DOHH2 (cell line): ENCODE measurements around the gene ZNF296.

ENCODE experiments used
- H3F3A ChIP-seq: fragments of 200-600 bp; sonication (generic), shearing (Covaris generic); 2 replicates; pipeline ENCODE4 v1.6.0; 2016; ENCODE audit warnings: antibody characterized with exemption, mild to moderate bottlenecking; ENCODE audit not compliant: control insufficient read depth, insufficient read depth
- H3K27ac ChIP-seq: fragments of 200-600 bp; sonication (generic); 2 replicates; pipeline ENCODE4 v1.5.1; 2014; ENCODE audit warnings: low read depth, mild to moderate bottlenecking, low read length, moderate library complexity
- H3K27me3 ChIP-seq: fragments of 200-600 bp; sonication (generic); 2 replicates; pipeline ENCODE4 v1.6.1; 2014; ENCODE audit warnings: mild to moderate bottlenecking, low read length, mixed read lengths; ENCODE audit not compliant: control insufficient read depth
- H3K36me3 ChIP-seq: fragments of 200-600 bp; sonication (generic); 2 replicates; pipeline ENCODE4 v1.6.1; 2014; ENCODE audit warnings: mild to moderate bottlenecking, low read length, moderate library complexity, mixed read lengths; ENCODE audit not compliant: control insufficient read depth
- H3K4me1 ChIP-seq: fragments of 200-600 bp; sonication (generic); 2 replicates; pipeline ENCODE4 v1.6.1; 2014; ENCODE audit warnings: mild to moderate bottlenecking, low read length, mixed read lengths; ENCODE audit not compliant: control insufficient read depth
- H3K4me2 ChIP-seq: fragments of 200-600 bp; sonication (generic); 2 replicates; pipeline ENCODE4 v1.6.0; 2014; ENCODE audit warnings: mild to moderate bottlenecking, low read length, moderate library complexity
- H3K4me3 ChIP-seq: fragments of 200-600 bp; sonication (generic); 2 replicates; pipeline ENCODE4 v1.5.1; 2014; ENCODE audit warnings: mild to moderate bottlenecking, low read length, mixed read lengths
- H3K79me2 ChIP-seq: fragments of 200-600 bp; sonication (generic); 2 replicates; pipeline ENCODE4 v1.6.1; 2014; ENCODE audit warnings: mild to moderate bottlenecking, low read length, mixed read lengths; ENCODE audit not compliant: control insufficient read depth
- H3K9me2 ChIP-seq: fragments of 200-600 bp; sonication (generic); replicated peaks from 2 replicates; pipeline ENCODE4 v1.6.1; 2014; ENCODE audit warnings: mild to moderate bottlenecking, low read length, mixed read lengths; ENCODE audit not compliant: control insufficient read depth
- H3K9me3 ChIP-seq: fragments of 200-600 bp; sonication (generic); 2 replicates; pipeline ENCODE4 v1.6.1; 2014; ENCODE audit warnings: antibody characterized with exemption, low read length, mixed read lengths; ENCODE audit not compliant: control insufficient read depth, insufficient read depth
- H4K20me1 ChIP-seq: fragments of 200-600 bp; sonication (generic); 2 replicates; pipeline ENCODE4 v1.6.0; 2014; ENCODE audit warnings: low read depth, mild to moderate bottlenecking, antibody characterized with exemption, low read length, moderate library complexity; ENCODE audit not compliant: control insufficient read depth, insufficient read depth
- EZH2phosphoT487 ChIP-seq: fragments of 200-600 bp; sonication (generic); IDR thresholded peaks from 2 replicates; pipeline ENCODE4 v1.6.1; 2017; ENCODE audit warnings: borderline replicate concordance, mild to moderate bottlenecking, antibody characterized with exemption, low read length, moderate library complexity, mixed read lengths
- TF ChIP-seq, protein P1 (sequence below): fragments of 200-600 bp; sonication (generic); IDR thresholded peaks from one replicate; pipeline ENCODE4 v1.5.1; 2014; ENCODE audit warnings: antibody characterized with exemption, mild to moderate bottlenecking, low read depth, low read length; ENCODE audit not compliant: poor library complexity, severe bottlenecking

The ZNF296 gene

DNA sequence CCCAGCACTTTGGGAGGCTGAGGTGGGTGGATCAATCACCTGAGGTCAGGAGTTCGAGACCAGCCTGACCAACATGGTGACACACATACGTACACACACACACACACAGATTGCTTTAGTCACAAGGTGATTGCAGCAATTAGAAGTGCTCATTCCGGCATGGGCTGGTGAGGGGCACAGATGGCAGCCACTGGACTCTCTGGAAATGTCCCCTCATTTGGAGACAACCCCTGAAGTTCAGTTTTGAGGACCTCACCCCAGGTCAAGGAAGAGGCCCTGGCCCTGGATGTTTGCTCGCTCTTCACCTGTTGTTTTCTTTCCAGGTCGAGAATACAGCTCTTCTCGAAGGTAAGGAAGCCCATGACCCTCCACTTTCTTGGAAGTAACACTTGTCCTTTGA lies 6.1 kb downstream of the ZNF296 start:
- H3K27me3 ChIP-seq = no peaks in the 10 kb centered on the region
- no peaks in the 10 kb centered on the region for H3K9me2 ChIP-seq
- H4K20me1 ChIP-seq = peaks cover 14% of the 10 kb centered on the region
- no peaks in the 10 kb centered on the region for H3K9me3 ChIP-seq
- H3K79me2 ChIP-seq = peaks cover 55% of the 10 kb centered on the region
- no peak overlapping the region for H3K4me3 ChIP-seq
- H3K27ac ChIP-seq = peak overlapping the region; percentile 5; the same call in 1 of the 2 replicates
- H3K36me3 ChIP-seq = peaks cover 84% of the 10 kb centered on the region
- peaks cover 22% of the 10 kb centered on the region for H3F3A ChIP-seq
- peaks cover 49% of the 10 kb centered on the region for H3K4me1 ChIP-seq
- H3K4me2 ChIP-seq = no peak overlapping the region
- TF ChIP-seq, protein P1, sequence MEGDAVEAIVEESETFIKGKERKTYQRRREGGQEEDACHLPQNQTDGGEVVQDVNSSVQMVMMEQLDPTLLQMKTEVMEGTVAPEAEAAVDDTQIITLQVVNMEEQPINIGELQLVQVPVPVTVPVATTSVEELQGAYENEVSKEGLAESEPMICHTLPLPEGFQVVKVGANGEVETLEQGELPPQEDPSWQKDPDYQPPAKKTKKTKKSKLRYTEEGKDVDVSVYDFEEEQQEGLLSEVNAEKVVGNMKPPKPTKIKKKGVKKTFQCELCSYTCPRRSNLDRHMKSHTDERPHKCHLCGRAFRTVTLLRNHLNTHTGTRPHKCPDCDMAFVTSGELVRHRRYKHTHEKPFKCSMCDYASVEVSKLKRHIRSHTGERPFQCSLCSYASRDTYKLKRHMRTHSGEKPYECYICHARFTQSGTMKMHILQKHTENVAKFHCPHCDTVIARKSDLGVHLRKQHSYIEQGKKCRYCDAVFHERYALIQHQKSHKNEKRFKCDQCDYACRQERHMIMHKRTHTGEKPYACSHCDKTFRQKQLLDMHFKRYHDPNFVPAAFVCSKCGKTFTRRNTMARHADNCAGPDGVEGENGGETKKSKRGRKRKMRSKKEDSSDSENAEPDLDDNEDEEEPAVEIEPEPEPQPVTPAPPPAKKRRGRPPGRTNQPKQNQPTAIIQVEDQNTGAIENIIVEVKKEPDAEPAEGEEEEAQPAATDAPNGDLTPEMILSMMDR = no peak
- no peak for TF ChIP-seq EZH2phosphoT487

DNA sequence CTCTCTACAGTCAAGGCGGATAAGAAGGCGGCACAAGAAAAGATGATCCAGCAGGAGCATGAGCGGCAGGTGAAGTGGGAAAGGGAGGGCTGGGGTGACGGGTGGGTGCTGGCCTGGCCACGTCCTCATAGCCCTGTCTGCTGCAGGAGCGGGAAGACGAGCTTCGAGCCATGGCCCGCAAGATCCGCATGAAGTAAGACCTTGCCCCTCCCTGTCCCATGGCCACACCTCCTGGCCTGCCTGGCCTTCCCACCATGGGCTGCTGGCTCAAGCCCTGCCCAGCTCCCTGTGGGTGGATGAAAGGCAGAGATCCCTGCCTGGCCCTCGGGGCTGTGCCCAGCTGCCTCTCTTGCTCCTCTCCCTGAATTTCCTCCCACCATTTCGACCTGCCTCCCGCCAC lies 7.2 kb downstream of the ZNF296 start:
- no peaks in the 10 kb centered on the region for H3K9me2 ChIP-seq
- H3K4me1 ChIP-seq = peaks cover 38% of the 10 kb centered on the region
- TF ChIP-seq, protein P1 = no peak
- no peak for TF ChIP-seq EZH2phosphoT487
- no peaks in the 10 kb centered on the region for H3K27me3 ChIP-seq
- no peak overlapping the region for H3K4me2 ChIP-seq
- H3K79me2 ChIP-seq = peaks cover 43% of the 10 kb centered on the region
- peak overlapping the region; percentile 40; the same call in 1 of the 2 replicates for H3K27ac ChIP-seq
- peaks cover 16% of the 10 kb centered on the region; the same call in 1 of the 2 replicates for H3F3A ChIP-seq
- peaks cover 82% of the 10 kb centered on the region for H3K36me3 ChIP-seq
- no peak overlapping the region for H3K4me3 ChIP-seq
- H4K20me1 ChIP-seq = peaks cover 4% of the 10 kb centered on the region; the same call in 1 of the 2 replicates
- H3K9me3 ChIP-seq = no peaks in the 10 kb centered on the region

DNA sequence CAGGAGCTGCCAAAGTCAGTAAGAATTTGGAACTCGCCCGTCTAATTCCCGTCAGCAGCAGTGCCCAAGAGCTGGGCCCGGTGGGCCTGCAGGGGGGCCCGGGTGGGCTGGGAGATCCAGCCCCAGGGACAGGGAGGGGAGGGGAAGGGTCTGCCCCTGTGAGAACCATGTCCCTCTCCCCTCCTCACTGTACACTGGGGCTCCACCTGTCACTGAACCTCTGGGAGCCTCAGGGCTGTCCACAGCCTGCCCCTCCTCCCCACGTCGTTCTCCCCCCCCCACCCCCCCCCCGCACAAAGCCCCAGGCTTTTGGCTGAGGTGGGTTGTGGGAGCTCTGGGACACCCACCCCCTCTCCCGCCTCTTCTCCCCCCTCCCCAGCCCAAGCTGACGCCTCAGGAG lies 8.2 kb downstream of the ZNF296 start:
- Histone ChIP-seq H3K4me3 (no peak overlapping the region), H3K4me2 (no peak overlapping the region), H3K4me1 (peaks cover 38% of the 10 kb centered on the region), H3K27ac (peak overlapping the region; percentile 40), H4K20me1 (peaks cover 4% of the 10 kb centered on the region; the same call in 1 of the 2 replicates), H3K79me2 (peaks cover 33% of the 10 kb centered on the region), H3F3A (peaks cover 15% of the 10 kb centered on the region; the same call in 1 of the 2 replicates), H3K9me3 (no peaks in the 10 kb centered on the region), H3K9me2 (no peaks in the 10 kb centered on the region), H3K36me3 (peaks cover 82% of the 10 kb centered on the region), H3K27me3 (no peaks in the 10 kb centered on the region)
- no peak for TF ChIP-seq EZH2phosphoT487
- TF ChIP-seq, protein P1 = no peak
